OCI-LY7 (cell line): ENCODE results near the gene DNAH17. TPM values are rescaled to one million over a fixed set of nuclear protein-coding genes. Genes with fewer than 3 reads are reported as not detected.

Experiments used
- BruUV-seq: library from RNA; stranded (reverse); fragments of 400-500 nt; replicated peaks from 2 replicates; lab custom pipeline; 2021; lab: Mats Ljungman, UMichigan
- CTCF ChIA-PET: fragments of 300-600 bp; sonication (Branson Sonifier 250); formaldehyde crosslinking; loops from one replicate; lab custom pipeline; 2022; ENCODE audit warnings: antibody characterized with exemption; ENCODE audit not compliant: unreplicated experiment; lab: Charles Lee
- POLR2A ChIA-PET: fragments of 300-600 bp; sonication (Branson Sonifier 250); formaldehyde crosslinking; loops from one replicate; lab custom pipeline; 2022; ENCODE audit warnings: antibody characterized with exemption; lab: Charles Lee
- DNase-seq: peaks from one replicate; pipeline ENCODE4 v3.0.0-alpha.2; 2015; ENCODE audit warnings: low spot score
- H2AFZ ChIP-seq: fragments of 200-600 bp; sonication (generic), shearing (Covaris generic); 2 replicates; pipeline ENCODE4 v1.6.1; 2014; ENCODE audit warnings: mild to moderate bottlenecking, antibody characterized with exemption, low read length, moderate library complexity
- H3K27ac ChIP-seq: fragments of 200-600 bp; sonication (generic); 2 replicates; pipeline ENCODE4 v1.5.1; 2014; ENCODE audit warnings: mixed run types, low read depth, mild to moderate bottlenecking, moderate library complexity, low read length, inconsistent platforms; ENCODE audit not compliant: poor library complexity, severe bottlenecking
- H3K36me3 ChIP-seq: fragments of 200-600 bp; sonication (generic); 2 replicates; pipeline ENCODE4 v1.6.1; 2014; ENCODE audit warnings: mild to moderate bottlenecking, antibody characterized with exemption, low read length, moderate library complexity, mixed read lengths; ENCODE audit not compliant: insufficient read depth
- H3K4me1 ChIP-seq: fragments of 200-600 bp; sonication (generic); 2 replicates; pipeline ENCODE4 v1.5.1; 2014; ENCODE audit warnings: mild to moderate bottlenecking, low read length; ENCODE audit not compliant: insufficient read depth, poor library complexity, severe bottlenecking
- H3K4me2 ChIP-seq: fragments of 200-600 bp; sonication (generic); 2 replicates; pipeline ENCODE4 v1.6.1; 2014; ENCODE audit warnings: mild to moderate bottlenecking, low read length
- H3K4me3 ChIP-seq: fragments of 200-600 bp; sonication (generic); 2 replicates; pipeline ENCODE4 v1.5.1; 2014; ENCODE audit warnings: mild to moderate bottlenecking, low read depth, low read length; ENCODE audit not compliant: poor library complexity, severe bottlenecking
- H3K79me2 ChIP-seq: fragments of 200-600 bp; sonication (generic); 2 replicates; pipeline ENCODE4 v1.6.1; 2016; ENCODE audit warnings: low read depth, mild to moderate bottlenecking, low read length, moderate library complexity, mixed read lengths; ENCODE audit not compliant: insufficient read depth
- H3K9me2 ChIP-seq: fragments of 200-600 bp; sonication (generic); 2 replicates; pipeline ENCODE4 v1.6.1; 2016; ENCODE audit warnings: mild to moderate bottlenecking, low read length, mixed read lengths; ENCODE audit not compliant: insufficient read depth
- H3K9me3 ChIP-seq: fragments of 200-600 bp; sonication (generic); 2 replicates; pipeline ENCODE4 v1.6.1; 2014; ENCODE audit warnings: mild to moderate bottlenecking, mixed run types, low read length, mixed read lengths
- H4K20me1 ChIP-seq: fragments of 200-600 bp; sonication (generic); 2 replicates; pipeline ENCODE4 v1.6.1; 2014; ENCODE audit warnings: mild to moderate bottlenecking, antibody characterized with exemption, low read length, moderate library complexity, mixed read lengths; ENCODE audit not compliant: insufficient read depth
- EZH2phosphoT487 ChIP-seq: fragments of 200-600 bp; sonication (generic); IDR thresholded peaks from 2 replicates; pipeline ENCODE4 v1.6.1; 2018; ENCODE audit warnings: low read depth, borderline replicate concordance, mild to moderate bottlenecking, mixed run types, antibody characterized with exemption, low read length, moderate library complexity, mixed read lengths
- intact Hi-C: fragments of 100-400 bp; cut with micrococcal nuclease; formaldehyde crosslinking; loops from one replicate; pipeline ENCODE4 v1.10.0; 2022; ENCODE audit not compliant: unreplicated experiment
- total RNA-seq, 2 experiments: library from RNA; depleted of rRNA in 1 of 2; stranded (reverse); fragments of >200 nt in 1 of 2; shearing (Covaris generic) in 1 of 2; gene quantifications; 2 replicates each; pipeline ENCODE4 v1.2.3, GENCODE V29; 2014 to 2022
- TF ChIP-seq, protein P1 (sequence below): fragments of 200-600 bp; sonication (generic); conservative IDR thresholded peaks from 2 replicates; pipeline ENCODE4 v1.5.1; 2014; ENCODE audit warnings: mild to moderate bottlenecking, antibody characterized with exemption, low read length, moderate library complexity, mixed read lengths

DNAH17 gene
- total RNA-seq, 2 experiments from 2014 or later = 0.89 to 1.1 TPM

GRCh38 chr17:78393575-78393974, 183.6 kb downstream of the DNAH17 start:
- intact Hi-C loops = no loop called here
- POLR2A ChIA-PET = no interaction called here
- peaks cover 69% of the 10 kb centered on the region for H3K36me3 ChIP-seq

DNA sequence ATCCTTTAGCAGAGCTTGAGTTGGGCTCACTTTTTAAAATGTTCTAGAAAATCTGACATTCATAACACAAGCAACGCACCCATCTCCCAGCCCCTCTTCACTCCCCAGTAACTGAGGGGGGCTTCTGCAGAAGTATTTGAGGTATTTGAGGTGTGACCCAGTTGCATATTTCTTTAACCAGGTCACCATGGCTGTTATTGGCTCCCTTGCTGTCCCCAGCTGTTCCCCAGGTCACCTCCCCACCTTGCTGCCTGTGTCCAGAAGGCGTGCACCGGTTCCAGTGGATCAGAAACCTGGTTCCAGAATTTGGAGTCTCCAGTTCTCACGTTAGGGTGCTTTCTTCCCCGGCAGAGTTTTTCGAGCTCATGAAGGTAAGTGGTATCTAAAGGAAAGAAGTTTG, 184.9 kb downstream of the DNAH17 start:
- no peak for TF ChIP-seq EZH2phosphoT487
- TF ChIP-seq, protein P1, sequence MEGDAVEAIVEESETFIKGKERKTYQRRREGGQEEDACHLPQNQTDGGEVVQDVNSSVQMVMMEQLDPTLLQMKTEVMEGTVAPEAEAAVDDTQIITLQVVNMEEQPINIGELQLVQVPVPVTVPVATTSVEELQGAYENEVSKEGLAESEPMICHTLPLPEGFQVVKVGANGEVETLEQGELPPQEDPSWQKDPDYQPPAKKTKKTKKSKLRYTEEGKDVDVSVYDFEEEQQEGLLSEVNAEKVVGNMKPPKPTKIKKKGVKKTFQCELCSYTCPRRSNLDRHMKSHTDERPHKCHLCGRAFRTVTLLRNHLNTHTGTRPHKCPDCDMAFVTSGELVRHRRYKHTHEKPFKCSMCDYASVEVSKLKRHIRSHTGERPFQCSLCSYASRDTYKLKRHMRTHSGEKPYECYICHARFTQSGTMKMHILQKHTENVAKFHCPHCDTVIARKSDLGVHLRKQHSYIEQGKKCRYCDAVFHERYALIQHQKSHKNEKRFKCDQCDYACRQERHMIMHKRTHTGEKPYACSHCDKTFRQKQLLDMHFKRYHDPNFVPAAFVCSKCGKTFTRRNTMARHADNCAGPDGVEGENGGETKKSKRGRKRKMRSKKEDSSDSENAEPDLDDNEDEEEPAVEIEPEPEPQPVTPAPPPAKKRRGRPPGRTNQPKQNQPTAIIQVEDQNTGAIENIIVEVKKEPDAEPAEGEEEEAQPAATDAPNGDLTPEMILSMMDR = no peak
- Histone ChIP-seq H3K4me1 (peaks cover 19% of the 10 kb centered on the region), H4K20me1 (0 out of 2 replicates have a peak, but pooled peaks cover 5% of the 10 kb centered on the region), H3K36me3 (peaks cover 56% of the 10 kb centered on the region), H3K9me2 (no peaks in the 10 kb centered on the region), H3K79me2 (peaks cover 28% of the 10 kb centered on the region), H3K9me3 (no peaks in the 10 kb centered on the region), H2AFZ (no peak overlapping the region), H3K4me3 (no peak overlapping the region), H3K27ac (no peak overlapping the region), H3K4me2 (no peak overlapping the region)
- CTCF ChIA-PET = no interaction called here
- POLR2A ChIA-PET = no interaction called here
- DNase-seq = no peak
- no TSS peak for BruUV-seq
- intact Hi-C loops = no loop called here

More at GRCh38 chr17:78393575-78393974, 183.6 kb downstream of the DNAH17 start:
- TF ChIP-seq EZH2phosphoT487 = no peak
- TF ChIP-seq, protein P1 = no peak
- peaks cover 6% of the 10 kb centered on the region for H3K4me1 ChIP-seq
- H3K4me2 ChIP-seq = no peak overlapping the region
- BruUV-seq = no TSS peak
- CTCF ChIA-PET = no interaction called here
- H3K79me2 ChIP-seq = peaks cover 17% of the 10 kb centered on the region; the same call in 1 of the 2 replicates
- H2AFZ ChIP-seq = no peak overlapping the region
- no peaks in the 10 kb centered on the region for H4K20me1 ChIP-seq
- no peak overlapping the region for H3K4me3 ChIP-seq
- H3K27ac ChIP-seq = no peak overlapping the region
- no peaks in the 10 kb centered on the region for H3K9me3 ChIP-seq
- no peak for DNase-seq
- H3K9me2 ChIP-seq = no peaks in the 10 kb centered on the region

GRCh38 chr17:78391843-78392242, 185.4 kb downstream of the DNAH17 start:
- Histone ChIP-seq H3K79me2 (peaks cover 32% of the 10 kb centered on the region), H3K27ac (no peak overlapping the region), H2AFZ (no peak overlapping the region), H3K4me1 (peaks cover 22% of the 10 kb centered on the region), H3K36me3 (peaks cover 54% of the 10 kb centered on the region), H3K9me3 (no peaks in the 10 kb centered on the region), H3K4me2 (no peak overlapping the region), H4K20me1 (0 out of 2 replicates have a peak, but pooled peaks cover 8% of the 10 kb centered on the region), H3K4me3 (no peak overlapping the region), H3K9me2 (no peaks in the 10 kb centered on the region)
- no peak for TF ChIP-seq EZH2phosphoT487
- TF ChIP-seq, protein P1 = no peak
- no TSS peak for BruUV-seq
- ChIA-PET CTCF (no interaction called here), POLR2A (interaction anchor here (1.0 kb wide), 1 partner anchor 10 kb away, joined by 4 read pairs; no protein-coding TSS in a partner anchor)
- intact Hi-C loops = no loop called here
- no peak for DNase-seq
